GM19023 (cell line): Measurements from ENCODE around the gene GGT1.
"Not testable (repeated sequence)": the region's sequence is repeated elsewhere in the genome, so short reads cannot be mapped to it uniquely, and the experiment has no call there.

Source experiments
- ATAC-seq: cut with Tn5 transposase; IDR thresholded peaks from one replicate; pipeline ENCODE4 v1.9.1; 2021; ENCODE audit warnings: mild to moderate bottlenecking, moderate library complexity; ENCODE audit not compliant: unreplicated experiment

GGT1 gene

GRCh38 chr22:24595863-24596262 is 7.1 kb upstream of the GGT1 start:
- no peak for ATAC-seq

GRCh38 chr22:24597076-24597475 is 5.9 kb upstream of the GGT1 start:
- ATAC-seq = not testable (repeated sequence)

GRCh38 chr22:24599514-24599913 is 3.5 kb upstream of the GGT1 start:
- ATAC-seq = no peak

- not testable (repeated sequence) for ATAC-seq
Measured at GRCh38 chr22:24599958-24600715, 2.9 kb upstream of the GGT1 start.

- ATAC-seq = no peak
Measured at GRCh38 chr22:24601217-24602104, 1.5 kb upstream of the GGT1 start.

- ATAC-seq = not testable (repeated sequence)
Measured at GRCh38 chr22:24602105-24602749, 766 bp upstream of the GGT1 start.

- ATAC-seq = not testable (repeated sequence)
Measured at GRCh38 chr22:24603770-24604629, 1.0 kb downstream of the GGT1 start.

GRCh38 chr22:24606340-24606739 is 3.3 kb downstream of the GGT1 start:
- ATAC-seq = not testable (repeated sequence)

GRCh38 chr22:24607429-24607983 is 4.5 kb downstream of the GGT1 start:
- ATAC-seq = peak; percentile 60

- ATAC-seq = not testable (repeated sequence)
Measured at GRCh38 chr22:24608327-24608726, 5.3 kb downstream of the GGT1 start.

- ATAC-seq = not testable (repeated sequence)
Measured at GRCh38 chr22:24609888-24610287, 6.9 kb downstream of the GGT1 start.

GRCh38 chr22:24614794-24615193 is 11.8 kb downstream of the GGT1 start:
- ATAC-seq = not testable (repeated sequence)

GRCh38 chr22:24621244-24621643 is 18.3 kb downstream of the GGT1 start:
- ATAC-seq = not testable (repeated sequence)

- not testable (repeated sequence) for ATAC-seq
Measured at GRCh38 chr22:24622596-24622995, 19.6 kb downstream of the GGT1 start.

GRCh38 chr22:24627911-24628310 is 24.9 kb downstream of the GGT1 start:
- not testable (repeated sequence) for ATAC-seq

GRCh38 chr22:24629069-24629468 is 26.1 kb downstream of the GGT1 start:
- ATAC-seq = not testable (repeated sequence)

GRCh38 chr22:24630812-24631427 is 27.9 kb downstream of the GGT1 start:
- ATAC-seq = not testable (repeated sequence)

GRCh38 chr22:24631430-24632122 is 28.6 kb downstream of the GGT1 start:
- ATAC-seq = not testable (repeated sequence)

- ATAC-seq = not testable (repeated sequence)
Measured at GRCh38 chr22:24632642-24633041, 29.6 kb downstream of the GGT1 start.
